ENCODE measurements around the gene RPUSD1.

GRCh38 chr16:828891-829290 is 40.7 kb upstream of the RPUSD1 start:
- TF ChIP-seq, protein P1, sequence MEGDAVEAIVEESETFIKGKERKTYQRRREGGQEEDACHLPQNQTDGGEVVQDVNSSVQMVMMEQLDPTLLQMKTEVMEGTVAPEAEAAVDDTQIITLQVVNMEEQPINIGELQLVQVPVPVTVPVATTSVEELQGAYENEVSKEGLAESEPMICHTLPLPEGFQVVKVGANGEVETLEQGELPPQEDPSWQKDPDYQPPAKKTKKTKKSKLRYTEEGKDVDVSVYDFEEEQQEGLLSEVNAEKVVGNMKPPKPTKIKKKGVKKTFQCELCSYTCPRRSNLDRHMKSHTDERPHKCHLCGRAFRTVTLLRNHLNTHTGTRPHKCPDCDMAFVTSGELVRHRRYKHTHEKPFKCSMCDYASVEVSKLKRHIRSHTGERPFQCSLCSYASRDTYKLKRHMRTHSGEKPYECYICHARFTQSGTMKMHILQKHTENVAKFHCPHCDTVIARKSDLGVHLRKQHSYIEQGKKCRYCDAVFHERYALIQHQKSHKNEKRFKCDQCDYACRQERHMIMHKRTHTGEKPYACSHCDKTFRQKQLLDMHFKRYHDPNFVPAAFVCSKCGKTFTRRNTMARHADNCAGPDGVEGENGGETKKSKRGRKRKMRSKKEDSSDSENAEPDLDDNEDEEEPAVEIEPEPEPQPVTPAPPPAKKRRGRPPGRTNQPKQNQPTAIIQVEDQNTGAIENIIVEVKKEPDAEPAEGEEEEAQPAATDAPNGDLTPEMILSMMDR (IDR thresholded peaks at IDR 0.05), result no peak
- TF ChIP-seq POLR2A (IDR thresholded peaks at IDR 0.05) (no peak), EP300 (IDR thresholded peaks at IDR 0.05; ENCODE audit: low read depth) (no peak), POLR2AphosphoS5 (IDR thresholded peaks at IDR 0.05) (no peak)

Data from transverse colon (tissue), 4 donors.